Astrocyte of the hippocampus (primary cell): Measurements from ENCODE around the gene EVX1.
A peak's percentile ranks its signal among the peaks of the same experiment; 100 is the strongest.

Source experiments
- DNase-seq: peaks from one replicate; pipeline ENCODE4 v3.0.0; 2011; ENCODE audit warnings: low read depth, low spot score

Gene EVX1

DNA sequence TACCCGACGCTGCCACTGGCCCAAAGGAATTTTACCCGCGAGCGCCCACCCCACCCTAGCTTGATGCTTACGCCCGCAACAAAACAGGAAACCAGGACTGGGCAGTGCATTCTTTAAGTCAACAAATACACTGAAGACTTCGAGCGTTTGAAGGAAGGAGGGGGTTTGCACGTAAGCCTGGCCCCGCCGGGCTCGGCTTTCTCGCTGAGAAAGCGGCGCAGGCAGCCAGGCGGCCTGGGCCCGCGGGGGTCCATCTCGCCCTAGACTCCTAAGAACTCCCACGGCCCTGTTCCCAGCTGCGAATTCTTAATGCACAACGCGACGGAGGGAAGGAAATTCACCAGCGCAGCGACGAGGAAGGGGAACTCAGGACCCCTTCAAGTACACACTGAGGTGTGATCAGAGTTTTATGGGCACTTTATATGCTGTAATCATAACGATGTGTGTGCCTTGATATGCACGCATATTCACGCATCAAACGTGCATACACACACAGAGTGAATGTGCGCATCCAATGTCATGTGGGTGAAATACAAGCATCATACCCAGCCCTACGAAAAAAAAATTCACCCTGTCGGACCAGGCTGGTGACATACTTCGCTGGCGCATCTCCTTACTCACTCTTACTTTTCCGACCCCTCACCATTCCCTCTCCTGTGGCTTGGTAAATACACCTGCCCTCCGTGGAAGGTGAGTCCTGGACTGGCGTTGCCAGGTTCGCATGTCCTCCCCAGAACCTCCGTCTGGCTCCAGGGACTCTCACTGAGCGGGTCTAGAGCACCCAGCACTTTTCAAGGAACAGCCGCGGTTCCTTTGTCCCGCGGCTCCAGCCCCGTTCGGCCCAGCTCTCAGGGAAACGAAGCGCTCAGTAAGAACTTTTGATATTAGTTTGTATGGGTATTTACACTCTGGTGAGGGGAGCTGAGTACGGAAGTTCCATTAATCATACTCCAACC is 37.0 kb upstream of the EVX1 start:
- no peak for DNase-seq

DNA sequence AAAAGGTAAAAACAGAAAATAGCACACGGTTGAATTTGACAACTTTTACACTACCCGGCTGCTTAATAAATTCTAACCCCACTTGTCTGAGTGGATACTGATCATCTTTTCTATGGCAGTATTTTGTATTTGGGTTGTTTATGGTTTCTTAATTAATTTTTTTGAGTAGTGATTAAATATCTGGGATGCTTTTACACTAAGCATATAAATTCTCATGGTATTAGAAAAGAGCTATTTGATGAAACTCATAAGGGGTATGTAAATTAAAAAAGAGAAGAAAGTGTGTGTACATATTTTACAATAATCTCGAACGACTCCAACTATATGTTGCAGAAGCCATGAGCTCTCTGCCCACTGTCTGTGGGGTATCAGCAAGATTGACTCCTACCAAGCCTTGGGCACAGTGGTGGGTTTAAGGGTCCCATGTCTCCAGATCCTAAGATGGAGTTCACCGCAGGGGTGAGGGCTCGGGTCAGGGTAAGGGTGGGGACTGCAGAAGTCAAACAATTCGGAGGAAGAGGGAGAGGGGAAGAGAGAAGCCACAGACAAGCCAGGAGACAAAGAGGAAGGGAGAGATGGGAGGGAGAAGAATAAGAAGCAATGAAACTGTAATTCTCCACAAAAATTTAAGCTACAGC is 35.1 kb upstream of the EVX1 start:
- DNase-seq = no peak

DNA sequence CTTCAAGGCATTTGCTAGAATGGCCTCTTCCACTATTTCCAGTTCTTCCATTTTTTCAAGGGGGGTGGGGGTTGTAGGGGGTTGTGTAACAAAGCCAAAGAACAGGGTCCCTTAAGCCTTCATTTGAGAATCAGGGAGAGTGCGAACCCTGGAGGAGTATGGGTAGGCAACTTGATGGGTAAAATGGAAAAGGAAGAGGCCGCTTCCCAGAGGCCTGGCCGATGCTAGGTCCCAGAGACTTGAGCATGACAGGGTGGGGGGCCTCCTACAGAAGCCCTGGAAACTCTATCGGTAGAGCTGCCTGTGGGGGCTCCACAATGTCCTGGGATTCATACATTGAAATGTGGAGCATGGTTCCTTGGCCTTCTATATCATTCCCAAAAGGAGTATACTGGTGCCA is 33.6 kb upstream of the EVX1 start:
- no peak for DNase-seq

DNA sequence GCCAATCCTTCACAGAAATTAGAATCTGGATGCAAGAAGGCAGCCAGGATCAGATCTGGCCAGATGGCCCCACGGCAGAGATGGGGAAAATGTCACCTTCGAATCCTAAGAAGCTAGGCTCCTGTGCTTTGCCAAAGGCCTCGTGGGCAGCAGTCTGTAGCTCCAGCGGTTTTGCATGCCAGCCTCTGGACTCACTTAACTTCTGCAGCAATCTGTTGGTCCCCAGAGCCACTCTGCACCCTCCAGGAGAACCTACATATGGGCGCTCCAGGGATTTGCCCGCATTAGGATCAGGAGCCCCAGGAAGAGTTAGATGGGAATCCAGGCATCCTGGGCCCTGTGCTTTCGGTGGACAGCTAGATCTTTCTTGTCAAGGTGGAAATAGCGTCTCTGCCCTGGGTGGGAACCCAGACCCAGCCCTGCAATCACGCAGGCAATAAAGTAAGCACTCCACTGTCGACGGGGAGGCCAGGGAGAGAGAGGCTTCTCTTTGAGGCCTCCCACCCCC is 32.6 kb upstream of the EVX1 start:
- no peak for DNase-seq

DNA sequence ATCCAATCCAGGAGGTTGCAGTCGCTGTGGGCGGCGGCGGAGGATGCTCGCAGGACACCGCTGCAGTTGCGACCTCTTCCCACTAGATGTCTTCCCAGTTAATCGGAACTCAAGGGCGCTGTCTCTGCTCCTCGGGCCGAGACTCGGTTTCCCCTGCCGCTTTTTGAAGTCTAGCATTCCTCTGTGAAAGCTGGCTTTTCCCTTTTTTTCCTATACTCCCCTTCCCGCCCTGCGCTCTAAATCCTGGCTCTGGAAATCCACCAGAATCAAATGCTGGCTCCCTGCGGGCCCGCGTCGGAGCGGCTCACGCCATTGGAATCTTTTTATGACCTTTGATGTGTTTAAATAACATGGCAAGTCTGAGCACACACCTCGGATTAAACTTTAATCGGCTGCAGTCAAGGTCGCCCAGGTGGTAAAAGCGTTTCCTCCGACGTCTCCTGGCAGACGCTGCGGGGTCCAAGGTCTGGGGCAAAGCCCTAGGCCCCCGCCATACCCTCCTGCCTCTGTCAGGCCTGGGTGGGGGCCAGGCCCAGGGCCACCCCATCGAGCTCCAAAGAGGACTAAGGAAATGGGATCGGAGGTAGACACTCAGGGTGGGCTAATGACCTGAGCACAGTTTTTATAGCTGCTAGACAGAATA is 32.0 kb upstream of the EVX1 start:
- peak; percentile 61 for DNase-seq

DNA sequence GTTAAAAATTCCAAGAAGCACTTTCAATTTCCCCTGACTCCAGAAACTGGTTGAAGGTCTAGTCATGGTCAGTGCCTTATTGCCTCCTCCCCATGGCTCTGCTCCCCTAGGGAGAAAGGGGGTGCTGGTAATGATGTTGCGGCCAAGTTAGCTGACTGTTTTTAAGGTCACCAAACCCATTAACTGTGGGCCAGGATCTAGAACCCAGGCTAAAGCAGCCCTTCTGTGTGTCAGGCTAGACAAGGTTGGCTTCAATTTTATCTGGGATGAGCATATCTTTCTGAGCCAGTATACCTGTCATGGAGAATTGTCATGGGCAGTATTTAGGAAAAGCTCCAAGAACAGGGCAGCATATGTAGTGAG is 31.5 kb upstream of the EVX1 start:
- no peak for DNase-seq

DNA sequence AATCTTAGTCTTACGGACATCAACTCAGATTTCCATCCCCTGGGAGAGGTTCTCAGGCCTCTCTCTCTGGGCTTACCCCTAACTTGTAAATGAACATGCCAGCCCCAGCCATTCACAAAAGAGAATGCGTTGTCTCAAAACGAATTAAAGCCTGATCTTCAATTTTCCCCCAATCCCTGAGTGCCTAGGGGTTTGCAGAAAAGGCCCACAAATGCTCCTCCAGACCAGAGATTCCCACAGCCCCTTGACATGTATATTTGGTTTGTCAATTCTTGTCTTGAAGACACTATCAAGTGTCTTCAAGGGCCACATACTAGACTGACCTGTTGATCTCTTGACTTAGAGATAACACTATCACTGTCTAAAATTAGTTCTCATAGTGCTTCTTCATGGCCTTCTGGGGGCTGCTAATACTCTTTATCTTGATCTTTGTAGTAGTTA is 30.8 kb upstream of the EVX1 start:
- no peak for DNase-seq

DNA sequence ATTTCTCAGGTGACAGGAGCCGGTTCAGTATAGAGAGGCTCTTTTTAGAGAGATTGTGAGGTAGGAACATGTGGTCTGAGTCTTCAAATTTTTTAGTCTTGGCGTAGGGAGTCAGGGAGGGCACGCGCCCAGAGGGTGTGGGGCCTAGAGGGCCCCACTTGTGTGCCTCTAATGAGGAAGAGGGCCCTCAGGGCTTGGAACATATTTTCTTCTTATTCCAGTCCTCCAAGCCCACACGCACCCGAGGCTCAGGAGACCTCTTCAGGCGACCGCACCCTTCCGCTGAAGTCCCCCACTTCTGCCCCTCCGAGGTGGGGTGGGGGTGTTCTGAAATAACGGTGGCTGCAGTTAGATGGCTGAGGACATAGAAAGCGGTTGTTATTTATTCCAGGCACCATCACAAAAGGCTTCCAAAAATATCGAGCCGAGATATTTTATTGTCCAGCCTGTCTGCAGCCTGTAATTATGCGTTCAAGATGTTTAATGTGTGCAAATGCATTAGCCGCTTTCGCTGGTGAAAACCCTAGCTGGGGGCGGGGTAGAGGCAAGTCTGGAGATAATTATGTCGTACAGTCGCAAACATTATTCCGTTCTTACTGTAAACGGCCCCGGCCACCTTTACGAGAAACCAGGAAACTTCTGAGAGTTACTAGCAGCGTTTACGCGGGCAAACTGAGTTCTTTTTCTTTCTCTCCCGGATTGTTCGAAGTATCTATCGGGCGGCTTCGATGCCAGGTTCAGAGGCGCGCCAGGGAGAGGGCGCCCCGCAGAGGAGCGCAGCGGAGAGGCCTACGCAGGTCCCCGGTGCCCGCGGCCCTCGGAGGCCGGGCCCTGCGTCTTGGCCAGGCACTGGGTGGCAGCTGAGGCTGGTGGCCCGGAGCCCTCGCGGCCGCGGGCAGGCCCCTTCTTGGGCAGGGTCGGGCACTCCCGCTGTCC is 29.8 kb upstream of the EVX1 start:
- DNase-seq = no peak

DNA sequence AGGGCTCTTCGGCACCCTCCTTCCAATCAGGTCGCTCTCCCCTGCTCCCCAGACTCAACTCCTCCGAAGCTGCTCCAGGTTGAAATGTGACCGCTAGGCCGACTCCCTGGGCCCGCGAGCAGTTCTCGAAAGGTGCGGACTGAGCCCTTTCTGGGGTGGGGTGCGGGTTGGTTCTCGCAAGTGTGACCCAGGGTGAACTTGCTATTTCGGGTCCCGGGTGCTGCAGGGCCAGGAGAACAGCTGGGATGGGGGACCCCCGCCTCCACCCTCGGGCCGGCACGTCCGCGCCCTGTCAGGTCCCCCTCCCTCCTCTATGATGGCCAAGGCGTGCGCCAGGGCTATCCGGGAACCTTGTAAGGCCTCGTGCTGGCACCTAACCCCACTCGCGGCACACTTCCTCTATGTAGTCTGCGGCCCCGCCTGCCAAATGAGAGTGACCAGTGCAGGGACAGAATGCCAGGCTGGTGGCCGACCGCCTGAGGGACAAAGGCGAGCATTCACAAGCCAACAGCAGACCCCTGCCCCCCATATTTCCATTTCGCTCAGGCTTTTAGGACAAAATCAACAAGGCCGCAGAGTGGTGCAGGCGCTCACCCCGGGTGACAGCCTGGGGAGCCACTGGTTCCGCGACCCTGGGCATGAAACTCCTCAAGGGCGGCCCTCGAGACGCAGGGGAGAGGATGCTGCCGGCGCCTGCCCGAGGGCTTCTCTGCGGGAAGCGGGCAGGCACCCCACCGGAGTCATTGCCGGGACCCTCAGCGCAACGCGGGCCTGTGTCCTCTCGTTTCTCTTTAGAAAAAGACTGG is 29.0 kb upstream of the EVX1 start:
- no peak for DNase-seq

DNA sequence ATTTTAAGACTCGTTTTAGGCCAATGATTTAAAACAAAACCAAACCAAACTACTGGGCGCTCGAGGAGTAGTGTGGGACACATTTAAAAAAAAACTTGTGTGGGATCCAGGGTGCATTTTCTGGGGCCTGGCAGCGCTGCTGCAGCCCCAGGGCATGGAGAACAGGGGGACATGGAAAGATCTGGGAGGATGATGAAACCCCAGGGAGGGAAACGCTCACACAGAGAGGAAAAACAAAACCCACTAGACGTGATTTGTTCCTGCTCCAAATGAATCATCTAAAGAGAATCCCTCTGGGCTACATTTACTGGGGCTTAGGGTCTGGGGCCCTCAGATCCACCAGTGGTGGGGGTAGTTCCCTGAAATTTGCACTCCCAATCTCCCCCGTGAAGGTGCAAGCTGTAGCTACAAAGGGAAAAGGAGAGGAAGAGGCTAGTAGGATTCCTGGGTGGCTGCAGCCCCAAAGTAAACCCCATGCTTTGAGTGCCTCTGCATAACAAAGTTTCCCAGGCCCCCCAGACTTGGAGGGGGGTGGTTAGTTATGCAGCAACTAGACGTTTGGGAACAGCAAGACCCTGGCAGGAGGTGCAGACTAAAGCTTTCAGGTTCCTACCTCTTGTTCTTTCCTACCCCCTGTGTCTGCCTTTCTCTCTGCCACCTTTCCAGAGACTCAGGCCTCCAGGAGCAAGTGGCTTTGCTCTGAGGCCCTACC is 28.2 kb upstream of the EVX1 start:
- DNase-seq = no peak

DNA sequence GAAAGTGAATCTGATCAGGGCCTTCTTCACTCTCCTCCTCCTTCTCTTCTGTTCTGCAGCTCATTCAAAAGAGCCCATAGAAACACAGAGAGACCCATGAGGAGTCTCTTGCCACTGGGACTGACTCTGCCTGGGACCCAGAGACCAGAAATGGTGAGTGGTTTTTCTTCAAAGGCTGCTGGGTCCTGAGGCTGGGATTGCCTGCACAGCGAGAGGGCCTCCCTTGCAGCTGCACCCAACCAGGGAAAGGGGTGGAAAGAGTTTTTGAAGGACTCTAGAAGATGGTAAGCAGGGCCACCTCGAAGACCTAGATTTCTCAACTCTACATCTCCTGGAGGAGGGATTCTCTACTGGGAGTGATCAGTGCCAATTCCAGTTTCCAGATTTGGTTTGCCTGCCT is 27.2 kb upstream of the EVX1 start:
- no peak for DNase-seq

DNA sequence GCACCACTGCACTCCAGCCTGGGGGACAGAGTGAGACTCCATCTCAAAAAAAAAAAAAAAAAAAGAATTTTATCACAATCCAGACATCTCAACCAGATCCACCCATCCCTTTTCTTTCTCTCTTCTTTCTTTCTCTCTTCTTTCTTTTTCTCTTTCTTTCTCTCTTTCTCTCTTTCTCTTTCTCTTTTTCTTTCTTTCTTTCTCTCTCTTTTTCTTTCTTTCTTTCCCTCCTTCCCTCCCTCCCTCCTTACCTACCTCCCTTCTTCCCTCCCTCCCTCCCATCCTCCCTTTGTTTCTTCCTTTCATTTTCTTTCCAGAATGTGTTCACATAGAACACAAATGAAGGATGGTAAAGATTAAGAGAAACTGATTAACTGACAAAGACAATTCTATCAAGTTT is 24.7 kb upstream of the EVX1 start:
- DNase-seq = no peak

DNA sequence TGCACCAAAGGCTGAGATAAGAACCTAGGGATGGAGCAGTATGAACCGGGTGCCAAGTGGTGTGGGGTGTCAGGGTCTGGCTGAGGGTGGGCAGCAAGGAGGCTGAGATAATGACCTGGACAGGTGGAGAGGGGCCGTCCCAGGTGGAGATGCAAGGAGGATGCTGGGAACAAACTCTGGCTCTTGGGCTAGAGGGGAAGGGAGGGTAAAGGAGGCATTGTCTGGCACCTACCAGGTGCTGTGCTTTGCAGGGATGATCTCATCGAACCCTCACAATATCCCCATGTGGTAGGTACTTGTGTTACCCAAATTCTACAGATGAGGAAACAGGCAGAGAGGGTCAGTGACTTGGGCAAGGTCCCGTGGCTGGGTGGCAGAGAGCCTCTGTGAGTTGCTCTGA is 22.8 kb upstream of the EVX1 start:
- no peak for DNase-seq

DNA sequence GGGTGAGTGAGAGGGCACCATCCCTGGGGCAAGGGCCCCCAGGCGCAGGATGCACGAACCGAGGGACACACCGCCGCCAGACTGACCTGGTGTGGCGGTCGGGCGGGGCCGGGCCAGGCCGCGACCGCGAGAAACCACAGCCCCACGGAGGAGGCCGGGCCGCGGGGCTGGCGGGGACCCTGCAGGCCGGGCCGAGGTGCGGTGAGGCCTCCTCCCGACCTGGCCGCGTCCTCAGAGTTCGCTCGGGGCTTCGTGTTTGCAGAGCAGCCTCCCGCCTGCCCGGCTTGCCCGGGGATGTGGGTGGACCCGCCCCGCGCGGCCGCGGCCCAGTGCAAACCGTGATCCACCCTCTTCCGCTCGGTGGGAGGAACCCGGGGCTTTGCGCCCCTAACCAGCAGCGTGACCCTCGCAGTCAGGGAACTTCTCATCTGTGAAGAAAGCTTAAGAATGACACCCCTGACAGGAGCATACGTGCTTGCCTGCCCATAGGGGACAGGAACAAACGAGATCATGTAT is 22.1 kb upstream of the EVX1 start:
- DNase-seq = no peak

DNA sequence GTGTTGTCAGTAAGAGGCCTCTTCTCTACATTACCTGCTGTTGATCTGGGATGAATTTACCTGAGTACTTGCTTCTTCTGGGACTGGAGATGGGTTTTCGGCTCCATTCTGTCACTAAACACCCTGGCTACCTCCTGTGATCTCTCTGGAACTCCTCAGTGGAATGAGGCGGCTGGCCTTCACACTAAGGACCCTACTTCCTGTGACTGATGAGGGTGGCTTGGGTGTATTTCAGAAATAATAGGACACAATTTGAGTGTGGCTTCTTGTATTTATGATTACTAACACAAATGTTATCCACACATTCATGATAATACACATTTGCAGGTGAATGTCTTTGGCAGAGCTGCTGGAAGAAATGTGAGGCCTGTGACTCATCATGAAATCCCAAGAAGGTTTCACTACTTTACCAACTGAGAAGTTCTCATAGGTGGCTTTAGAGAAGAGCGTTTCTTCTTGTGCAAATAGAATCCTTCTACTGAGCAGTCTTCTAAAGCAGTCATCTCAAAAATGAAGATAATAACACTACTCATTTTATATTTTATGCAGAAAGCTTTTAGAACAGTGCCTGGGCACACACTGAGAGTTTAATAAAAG is 21.3 kb upstream of the EVX1 start:
- DNase-seq = no peak

DNA sequence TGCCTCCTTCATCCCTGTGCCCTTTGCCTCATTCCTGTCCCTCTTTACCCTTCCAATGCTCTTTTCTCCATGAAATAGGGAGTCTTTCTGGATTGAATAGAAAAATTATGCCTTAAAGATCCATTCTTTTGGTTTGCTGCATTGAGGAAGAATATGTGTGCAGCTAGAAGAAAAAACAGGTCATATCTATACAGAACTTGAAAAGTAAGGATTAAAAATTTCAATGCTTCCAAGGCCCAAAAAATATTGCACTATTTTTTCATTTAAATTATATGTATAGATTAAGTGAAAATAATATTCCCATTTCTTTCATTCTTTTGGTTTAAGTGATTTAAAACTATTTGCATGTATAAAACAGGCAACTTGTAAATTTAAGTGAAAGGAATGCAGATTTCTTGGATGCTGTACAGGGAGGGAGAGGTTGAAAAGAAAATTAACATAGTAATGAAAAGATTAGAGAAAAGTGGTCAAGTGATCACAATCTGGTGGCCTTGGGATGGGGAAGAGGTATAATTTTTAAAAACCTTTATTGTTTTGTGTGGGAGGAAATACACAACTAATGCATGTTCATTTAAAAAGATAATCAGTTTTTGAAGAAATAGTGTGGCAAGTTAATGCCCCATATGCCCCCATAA is 18.5 kb upstream of the EVX1 start:
- DNase-seq = no peak

DNA sequence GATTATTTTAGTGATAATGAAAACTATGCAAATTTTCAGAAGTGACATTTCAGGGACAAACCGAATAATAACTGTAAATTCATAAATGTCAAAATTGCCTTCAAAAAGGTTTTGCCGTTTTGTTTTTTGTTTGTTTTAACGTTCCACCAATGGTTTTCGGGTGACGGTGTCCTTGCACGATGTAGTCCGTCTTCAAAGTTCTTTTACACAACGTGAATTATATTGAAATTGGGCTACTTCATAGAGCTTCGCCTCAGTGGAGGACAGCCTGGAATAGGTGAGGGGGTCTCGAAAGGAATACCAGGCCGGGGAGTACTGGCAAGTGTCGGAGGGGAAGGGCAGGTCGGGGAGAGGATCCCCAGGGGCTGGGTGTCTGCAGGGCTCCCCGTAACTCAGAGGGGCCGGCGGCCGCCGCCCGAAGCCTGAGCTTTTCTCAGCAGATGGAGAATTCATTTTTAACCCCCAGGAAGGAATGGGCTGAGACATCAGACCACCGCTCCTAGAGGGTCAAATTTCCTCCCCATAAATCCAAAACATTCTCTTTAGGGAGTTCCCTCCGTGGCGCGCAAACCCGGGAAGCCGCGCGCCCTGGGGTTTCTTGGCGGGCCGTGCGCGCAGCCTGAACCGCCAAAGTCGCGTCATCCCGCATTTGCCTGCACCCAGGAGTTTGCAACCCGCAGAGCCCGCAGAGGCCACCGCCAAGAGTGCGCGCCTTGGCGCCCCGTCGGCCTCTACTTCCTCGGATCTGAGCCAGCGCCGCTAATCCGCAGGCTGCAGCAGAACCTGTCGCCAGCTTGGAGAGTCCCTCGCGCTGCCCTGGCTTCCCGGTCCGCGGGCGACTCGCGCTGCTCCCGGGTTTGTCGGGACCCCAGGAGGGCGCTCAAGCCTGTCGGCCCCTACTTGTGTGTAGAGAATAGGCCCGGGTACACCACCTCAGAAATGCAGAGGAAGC is 17.3 kb upstream of the EVX1 start:
- no peak for DNase-seq

DNA sequence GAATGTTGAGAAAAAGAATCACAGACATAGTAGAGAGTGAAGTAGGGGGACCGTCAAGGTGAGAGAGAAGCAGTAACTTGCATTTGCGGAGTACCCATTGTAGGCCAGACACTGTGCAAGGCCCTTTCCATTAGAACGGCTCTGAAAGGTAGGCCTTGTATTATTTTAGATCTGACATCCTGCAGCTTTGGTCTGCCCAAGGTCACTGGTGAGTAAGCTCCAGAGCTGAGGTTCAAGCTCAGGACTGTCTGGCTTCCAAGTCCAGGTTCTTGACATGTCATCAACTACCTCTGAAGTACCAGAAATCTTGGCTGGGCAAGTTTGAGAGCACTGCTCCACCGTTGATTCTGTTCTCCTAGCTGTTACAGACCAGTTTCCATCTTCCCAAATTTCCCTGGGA is 13.2 kb upstream of the EVX1 start:
- DNase-seq = no peak
